ENCODE results near the gene ERCC2. TPM values are rescaled to one million over a fixed set of nuclear protein-coding genes. Genes with fewer than 3 reads are reported as not detected.

ERCC2 gene
- total RNA-seq, 2 donors from 2014 or later: 87.9 to 105 TPM

GRCh38 chr19:45346449-45346848 is 23.9 kb downstream of the ERCC2 start:
- no peaks in the 10 kb centered on the region for H3K27me3 Mint-ChIP-seq (ENCODE audit: insufficient read depth)
- H3K36me3 ChIP-seq (ENCODE audit: control insufficient read depth, insufficient read depth, low read length): peaks cover 8% of the 10 kb centered on the region
- no peak overlapping the region for H3K27ac ChIP-seq (ENCODE audit: low read depth, low read length)
- no peak overlapping the region for H3K4me3 ChIP-seq (ENCODE audit: low read length)
- no peak overlapping the region for H3K9ac ChIP-seq (ENCODE audit: extremely low read depth, low read length, poor library complexity, severe bottlenecking)
- peak; percentile 61 for TF ChIP-seq CTCF (conservative IDR thresholded peaks at IDR 0.05)
- no peaks in the 10 kb centered on the region for H3K9me3 ChIP-seq (ENCODE audit: control insufficient read depth, low read length)
- H3K4me1 Mint-ChIP-seq: no peaks in the 10 kb centered on the region
- peak; percentile 83 for DNase-seq
- H3K27me3 ChIP-seq (ENCODE audit: control insufficient read depth, insufficient read depth, low read length, poor library complexity, severe bottlenecking): peaks cover 9% of the 10 kb centered on the region
- peaks cover 12% of the 10 kb centered on the region for H3K36me3 Mint-ChIP-seq (ENCODE audit: low read depth)
- H3K9me3 Mint-ChIP-seq: no peaks in the 10 kb centered on the region
- 65 to 81% methylated on average over 17 to 27 of the region's 27 CpGs for WGBS, 2 experiments (ENCODE audit: insufficient coverage in 1 of 2, insufficient read length in 1 of 2)
- no peak overlapping the region for H3K4me3 Mint-ChIP-seq
- no peaks in the 10 kb centered on the region for H3K4me1 ChIP-seq (ENCODE audit: control insufficient read depth, insufficient read depth, low read length)
- H3K27ac Mint-ChIP-seq: no peak overlapping the region

GRCh38 chr19:45345506-45345860 is 24.9 kb downstream of the ERCC2 start:
- H3K27me3 Mint-ChIP-seq (ENCODE audit: insufficient read depth): no peaks in the 10 kb centered on the region
- DNase-seq: no peak
- peaks cover 11% of the 10 kb centered on the region for H3K36me3 Mint-ChIP-seq (ENCODE audit: low read depth)
- Histone ChIP-seq H3K9ac (ENCODE audit: extremely low read depth, low read length, poor library complexity, severe bottlenecking) (no peak overlapping the region), H3K4me3 (ENCODE audit: low read length) (no peak overlapping the region), H3K9me3 (ENCODE audit: control insufficient read depth, low read length) (no peaks in the 10 kb centered on the region), H3K4me1 (ENCODE audit: control insufficient read depth, insufficient read depth, low read length) (no peaks in the 10 kb centered on the region), H3K36me3 (ENCODE audit: control insufficient read depth, insufficient read depth, low read length) (peaks cover 4% of the 10 kb centered on the region), H3K27me3 (ENCODE audit: control insufficient read depth, insufficient read depth, low read length, poor library complexity, severe bottlenecking) (peaks cover 15% of the 10 kb centered on the region), H3K27ac (ENCODE audit: low read depth, low read length) (no peak overlapping the region)
- WGBS, 2 experiments (ENCODE audit: insufficient coverage in 1 of 2, insufficient read length in 1 of 2): 95 to 100% methylated on average over 1 to 15 of the region's 15 CpGs
- H3K27ac Mint-ChIP-seq: no peak overlapping the region
- H3K9me3 Mint-ChIP-seq: no peaks in the 10 kb centered on the region
- no peak overlapping the region for H3K4me3 Mint-ChIP-seq
- H3K4me1 Mint-ChIP-seq: no peaks in the 10 kb centered on the region
- TF ChIP-seq CTCF (conservative IDR thresholded peaks at IDR 0.05): no peak

- Histone ChIP-seq H3K4me1 (ENCODE audit: control insufficient read depth, insufficient read depth, low read length) (no peaks in the 10 kb centered on the region), H3K9me3 (ENCODE audit: control insufficient read depth, low read length) (no peaks in the 10 kb centered on the region), H3K27ac (ENCODE audit: low read depth, low read length) (no peak overlapping the region), H3K36me3 (ENCODE audit: control insufficient read depth, insufficient read depth, low read length) (peaks cover 4% of the 10 kb centered on the region), H3K27me3 (ENCODE audit: control insufficient read depth, insufficient read depth, low read length, poor library complexity, severe bottlenecking) (peaks cover 20% of the 10 kb centered on the region), H3K4me3 (ENCODE audit: low read length) (no peak overlapping the region), H3K9ac (ENCODE audit: extremely low read depth, low read length, poor library complexity, severe bottlenecking) (no peak overlapping the region)
- DNase-seq: no peak
- WGBS, 2 experiments (ENCODE audit: insufficient coverage in 1 of 2, insufficient read length in 1 of 2): 58 to 83% methylated on average over 3 to 15 of the region's 15 CpGs
- H3K9me3 Mint-ChIP-seq: no peaks in the 10 kb centered on the region
- H3K27me3 Mint-ChIP-seq (ENCODE audit: insufficient read depth): peaks cover 6% of the 10 kb centered on the region
- no peak for TF ChIP-seq CTCF (conservative IDR thresholded peaks at IDR 0.05)
- no peak overlapping the region for H3K27ac Mint-ChIP-seq
- peaks cover 7% of the 10 kb centered on the region for H3K36me3 Mint-ChIP-seq (ENCODE audit: low read depth)
- no peaks in the 10 kb centered on the region for H3K4me1 Mint-ChIP-seq
- H3K4me3 Mint-ChIP-seq: no peak overlapping the region
Observed at GRCh38 chr19:45344621-45345505, 25.5 kb downstream of the ERCC2 start.
